ENCODE measurements around the gene ITPR1. TPM values are rescaled to one million over a fixed set of nuclear protein-coding genes. Genes with fewer than 3 reads are reported as not detected.

Gene ITPR1
- total and polyA plus RNA-seq, 2 of the 4 experiments (the other 2 are of a cell fraction), result 1.8 to 5.7 TPM

- Histone ChIP-seq H3K36me3 (ENCODE audit: control insufficient read depth, insufficient read depth, low read length) (no peaks in the 10 kb centered on the region), H2AK9ac (replicated peaks; ENCODE audit: low read depth, low read length, poor library complexity) (peak overlapping the region; percentile 6), H3K9ac (ENCODE audit: low read depth, low read length) (no peak overlapping the region), H2BK15ac (ENCODE audit: low read depth, low read length) (no peak overlapping the region), H4K91ac (ENCODE audit: insufficient read depth, low read depth, low read length) (no peak overlapping the region), H3K4me2 (ENCODE audit: low read depth, low read length) (no peak overlapping the region), H3K14ac (replicated peaks; ENCODE audit: low read depth, low read length) (no peak overlapping the region), H4K20me1 (ENCODE audit: insufficient read depth, low read length) (no peaks in the 10 kb centered on the region), H3K56ac (ENCODE audit: extremely low read depth, insufficient read depth, low read length) (no peak overlapping the region), H3K79me1 (ENCODE audit: low read depth in 1 of 2, low read length in 2 of 2) (no peaks in the 10 kb centered on the region), H2BK120ac (ENCODE audit: low read depth, low read length) (no peak overlapping the region), H3K23ac (ENCODE audit: low read depth, low read length) (no peak overlapping the region), H4K8ac (ENCODE audit: low read depth in 2 of 2, low read length in 2 of 2) (no peak overlapping the region), H2AFZ (replicated peaks; ENCODE audit: low read length, poor library complexity) (no peak overlapping the region), H4K5ac (ENCODE audit: low read depth, low read length) (no peak overlapping the region), H3K27me3 (ENCODE audit: control insufficient read depth, insufficient read depth, low read length) (no peaks in the 10 kb centered on the region), H2AK5ac (ENCODE audit: low read depth, low read length) (no peak overlapping the region), H3K9me1 (ENCODE audit: insufficient read depth, low read length) (no peaks in the 10 kb centered on the region), H3K4me3 (ENCODE audit: insufficient read depth, low read depth, low read length) (no peak overlapping the region), H2BK20ac (ENCODE audit: low read depth, low read length) (no peak overlapping the region), H3K9me3 (ENCODE audit: control insufficient read depth, insufficient read depth, low read length) (no peaks in the 10 kb centered on the region), H3K18ac (ENCODE audit: low read depth, low read length) (no peak overlapping the region), H3K27ac (ENCODE audit: insufficient read depth, low read length) (no peak overlapping the region), H3K4me1 (ENCODE audit: control insufficient read depth, insufficient read depth, low read length) (no peaks in the 10 kb centered on the region), H2BK5ac (ENCODE audit: low read depth, low read length, poor library complexity, severe bottlenecking) (no peak overlapping the region), H3K4ac (ENCODE audit: low read depth, low read length) (no peak overlapping the region)
- CTCF ChIA-PET, result no interaction called here
- DNase-seq (no peak), ATAC-seq (ENCODE audit: low read depth) (no peak)
- in situ Hi-C loops (cut with MboI; ENCODE audit: low sequenced_read_pairs), result no loop called here
- no TSS peak for BruUV-seq (replicated peaks)
- dilution Hi-C loops (cut with HindIII; ENCODE audit: low sequenced_read_pairs, unreplicated experiment), result no loop called here
- intact Hi-C loops (cut with micrococcal nuclease), result no loop called here
- TF ChIP-seq RAD21 (IDR thresholded peaks at IDR 0.05; ENCODE audit: low read length) (no peak), FOS (IDR thresholded peaks at IDR 0.05; ENCODE audit: low read depth, low read length) (no peak), CTCF (conservative IDR thresholded peaks at IDR 0.05; ENCODE audit: low read depth, low read length) (no peak), RCOR1 (IDR thresholded peaks at IDR 0.05; ENCODE audit: insufficient replicate concordance, low read length) (no peak), CEBPB (IDR thresholded peaks at IDR 0.05; ENCODE audit: low read depth, low read length) (no peak), MAFK (IDR thresholded peaks at IDR 0.05; ENCODE audit: low read depth, low read length) (no peak), SMC3 (IDR thresholded peaks at IDR 0.05; ENCODE audit: low read depth, low read length) (no peak), ELK1 (IDR thresholded peaks at IDR 0.05; ENCODE audit: borderline replicate concordance, low read depth, low read length) (no peak), POLR2A (IDR thresholded peaks at IDR 0.05; ENCODE audit: low read depth, low read length) (no peak), RFX5 (IDR thresholded peaks at IDR 0.05; ENCODE audit: low read depth, low read length) (no peak), MAZ (IDR thresholded peaks at IDR 0.05; ENCODE audit: borderline replicate concordance, low read depth, low read length) (no peak), USF2 (IDR thresholded peaks at IDR 0.05; ENCODE audit: low read depth, low read length) (no peak), CHD1 (IDR thresholded peaks at IDR 0.05; ENCODE audit: low read depth, low read length) (no peak), MXI1 (IDR thresholded peaks at IDR 0.05; ENCODE audit: borderline replicate concordance, low read depth, low read length) (no peak), NFE2L2 (IDR thresholded peaks at IDR 0.05; ENCODE audit: low read depth, low read length) (no peak), BHLHE40 (IDR thresholded peaks at IDR 0.05; ENCODE audit: low read depth, low read length) (no peak)
- WGBS, 2 experiments (ENCODE audit: extremely low coverage in 2 of 2, insufficient read length in 1 of 2), result no CpG with 5 or more reads among the region's 7 CpGs
- POLR2A ChIA-PET (ENCODE audit: unreplicated experiment), result no interaction called here
Observed at GRCh38 chr3:4511491-4512262, 18.5 kb downstream of the ITPR1 start.
